ENCODE data around the gene MTX3. TPM values are rescaled to one million over a fixed set of nuclear protein-coding genes. Genes with fewer than 3 reads are reported as not detected.
A peak's percentile ranks its signal among the peaks of the same experiment; 100 is the strongest.

The MTX3 gene, protein sequence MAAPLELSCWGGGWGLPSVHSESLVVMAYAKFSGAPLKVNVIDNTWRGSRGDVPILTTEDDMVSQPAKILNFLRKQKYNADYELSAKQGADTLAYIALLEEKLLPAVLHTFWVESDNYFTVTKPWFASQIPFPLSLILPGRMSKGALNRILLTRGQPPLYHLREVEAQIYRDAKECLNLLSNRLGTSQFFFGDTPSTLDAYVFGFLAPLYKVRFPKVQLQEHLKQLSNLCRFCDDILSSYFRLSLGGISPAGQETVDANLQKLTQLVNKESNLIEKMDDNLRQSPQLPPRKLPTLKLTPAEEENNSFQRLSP
- total RNA-seq = 10 to 100 TPM; 17.4 to 22.6 (median 20.0) TPM

DNA sequence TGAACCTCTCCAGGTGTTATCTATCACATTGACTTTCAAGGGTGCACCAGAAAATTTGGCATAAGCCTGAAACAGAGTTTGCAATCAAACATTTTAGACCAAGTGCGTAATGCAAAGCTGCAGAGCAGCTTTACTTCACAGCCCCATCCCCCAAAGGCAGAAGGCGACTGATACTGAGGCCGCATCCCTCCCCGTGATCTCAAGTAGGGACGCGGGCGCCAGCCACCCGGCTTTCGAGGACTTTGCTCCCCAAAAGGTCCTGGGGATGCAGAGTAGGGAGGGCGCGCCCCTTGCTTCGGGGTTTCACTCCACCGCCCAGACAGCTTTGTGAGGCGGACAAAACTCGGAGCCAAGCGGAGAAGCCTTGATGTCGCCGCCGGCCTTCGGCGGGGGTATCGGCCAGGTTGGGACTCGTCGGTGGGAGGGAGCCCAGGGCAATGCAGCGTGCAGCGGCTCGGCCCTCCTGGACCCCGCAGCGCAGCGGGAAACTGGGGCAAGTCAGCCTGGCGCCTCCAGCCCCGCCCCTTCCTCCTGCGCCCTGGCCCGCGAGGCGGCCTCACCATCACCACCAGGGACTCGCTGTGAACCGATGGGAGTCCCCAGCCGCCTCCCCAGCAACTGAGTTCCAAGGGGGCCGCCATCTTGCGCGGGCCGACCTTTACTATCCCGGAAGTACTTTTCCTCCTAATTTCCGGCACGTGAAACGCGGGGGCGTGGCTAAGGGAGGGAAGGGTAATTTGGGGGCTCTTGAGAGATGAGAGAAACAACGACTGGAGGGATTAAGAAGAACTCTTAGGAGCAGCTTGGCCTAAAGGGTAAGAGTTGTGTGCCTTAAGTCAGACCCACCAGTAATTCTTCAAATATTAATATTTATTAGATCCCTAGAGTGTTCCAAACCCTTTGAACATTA, at the start of gene MTX3:
Gene MTX3, minus strand, starts transcription at position 665 of the 910 bp plus-strand sequence. Its CDS starts 24 bp downstream, at position 641.
- peaks cover 0 to 33% of the 10 kb centered on the region in 2 donors for H3K36me3 ChIP-seq
- no peaks in the 10 kb centered on the region for H3K27me3 ChIP-seq
- H3K4me3 ChIP-seq = peak within 1 kb of the TSS; percentile 65 to 80
- TF ChIP-seq POLR2AphosphoS5 (IDR thresholded peaks at IDR 0.05) (peak; percentile 56), EP300 (IDR thresholded peaks at IDR 0.05) (no peak), POLR2A (IDR thresholded peaks at IDR 0.05) (peak; percentile 25 to 36)
- peaks cover 0 to 19% (median 10%) of the 10 kb centered on the region in 3 donors for H3K4me1 ChIP-seq
- no peaks in the 10 kb centered on the region for H3K9me3 ChIP-seq
- peak within 1 kb of the TSS; percentile 3 to 85 (median 82) for H3K27ac ChIP-seq
- WGBS, 2 donors (ENCODE audit: low coverage in 1 of 2) = 1 to 11% methylated on average over 2 to 19 of the region's 50 CpGs
- peak; percentile 89 for ATAC-seq

DNA sequence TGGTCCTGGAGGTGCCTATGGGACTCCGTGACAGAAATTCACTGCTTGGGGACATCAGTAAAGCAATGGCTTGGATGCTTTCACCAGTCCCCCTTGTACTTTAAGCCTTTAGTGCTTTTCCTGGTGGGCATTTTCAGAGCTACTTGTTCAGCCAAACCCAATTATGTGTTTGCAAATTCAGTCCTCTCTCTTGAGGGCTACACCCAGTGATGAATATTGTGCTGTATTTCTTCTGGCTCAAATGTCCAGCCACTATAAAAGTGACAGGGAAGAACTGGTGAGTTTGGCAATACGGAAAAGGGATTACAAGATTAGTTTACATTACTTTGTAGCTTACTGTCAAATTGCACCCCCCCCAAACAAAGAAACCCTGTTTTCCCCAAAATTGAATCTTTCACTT, 48.6 kb upstream of the MTX3 start:
- Histone ChIP-seq H3K4me1 (peaks cover 0 to 10% (median 0%) of the 10 kb centered on the region in 3 donors), H3K36me3 (no peaks in the 10 kb centered on the region), H3K9me3 (no peaks in the 10 kb centered on the region), H3K4me3 (no peak overlapping the region), H3K27ac (no peak overlapping the region), H3K27me3 (peaks cover 27% of the 10 kb centered on the region)
- WGBS, 2 donors (ENCODE audit: low coverage in 1 of 2) = 63 to 67% methylated on average over 1 to 2 of the region's 2 CpGs
- no peak for ATAC-seq
- TF ChIP-seq, protein P1, sequence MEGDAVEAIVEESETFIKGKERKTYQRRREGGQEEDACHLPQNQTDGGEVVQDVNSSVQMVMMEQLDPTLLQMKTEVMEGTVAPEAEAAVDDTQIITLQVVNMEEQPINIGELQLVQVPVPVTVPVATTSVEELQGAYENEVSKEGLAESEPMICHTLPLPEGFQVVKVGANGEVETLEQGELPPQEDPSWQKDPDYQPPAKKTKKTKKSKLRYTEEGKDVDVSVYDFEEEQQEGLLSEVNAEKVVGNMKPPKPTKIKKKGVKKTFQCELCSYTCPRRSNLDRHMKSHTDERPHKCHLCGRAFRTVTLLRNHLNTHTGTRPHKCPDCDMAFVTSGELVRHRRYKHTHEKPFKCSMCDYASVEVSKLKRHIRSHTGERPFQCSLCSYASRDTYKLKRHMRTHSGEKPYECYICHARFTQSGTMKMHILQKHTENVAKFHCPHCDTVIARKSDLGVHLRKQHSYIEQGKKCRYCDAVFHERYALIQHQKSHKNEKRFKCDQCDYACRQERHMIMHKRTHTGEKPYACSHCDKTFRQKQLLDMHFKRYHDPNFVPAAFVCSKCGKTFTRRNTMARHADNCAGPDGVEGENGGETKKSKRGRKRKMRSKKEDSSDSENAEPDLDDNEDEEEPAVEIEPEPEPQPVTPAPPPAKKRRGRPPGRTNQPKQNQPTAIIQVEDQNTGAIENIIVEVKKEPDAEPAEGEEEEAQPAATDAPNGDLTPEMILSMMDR (IDR thresholded peaks at IDR 0.05) = no peak
- TF ChIP-seq POLR2A (IDR thresholded peaks at IDR 0.05) = no peak
- TF ChIP-seq POLR2AphosphoS5 (IDR thresholded peaks at IDR 0.05) = no peak
- no peak for TF ChIP-seq EP300 (IDR thresholded peaks at IDR 0.05)

DNA sequence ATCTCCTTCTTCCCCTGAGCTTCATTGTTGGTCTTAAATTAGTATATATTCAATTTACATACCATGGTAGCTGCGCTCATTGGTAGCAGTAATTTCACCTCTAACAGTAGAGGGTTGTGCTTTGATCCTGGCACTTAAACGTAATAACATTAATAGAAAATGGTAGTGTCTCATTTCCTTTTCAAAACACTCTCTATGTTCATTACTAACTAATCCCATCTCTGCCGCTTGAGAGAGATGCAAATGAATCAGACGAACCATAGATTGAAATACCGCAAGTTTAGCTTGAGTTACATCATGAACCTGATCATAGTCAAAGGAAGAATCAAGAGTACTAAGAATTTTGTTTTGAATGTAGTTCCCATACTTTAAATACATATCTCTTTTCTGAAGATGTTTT, 46.3 kb upstream of the MTX3 start:
- no peak for TF ChIP-seq POLR2AphosphoS5 (IDR thresholded peaks at IDR 0.05)
- TF ChIP-seq EP300 (IDR thresholded peaks at IDR 0.05) = no peak
- no peak for ATAC-seq
- Histone ChIP-seq H3K27ac (no peak overlapping the region), H3K4me1 (peaks cover 0 to 11% (median 0%) of the 10 kb centered on the region in 3 donors), H3K9me3 (no peaks in the 10 kb centered on the region), H3K27me3 (peaks cover 47% of the 10 kb centered on the region), H3K4me3 (no peak overlapping the region), H3K36me3 (no peaks in the 10 kb centered on the region)
- 85 to 95% methylated on average over 4 to 5 of the region's 5 CpGs for WGBS, 2 donors (ENCODE audit: low coverage in 1 of 2)

DNA sequence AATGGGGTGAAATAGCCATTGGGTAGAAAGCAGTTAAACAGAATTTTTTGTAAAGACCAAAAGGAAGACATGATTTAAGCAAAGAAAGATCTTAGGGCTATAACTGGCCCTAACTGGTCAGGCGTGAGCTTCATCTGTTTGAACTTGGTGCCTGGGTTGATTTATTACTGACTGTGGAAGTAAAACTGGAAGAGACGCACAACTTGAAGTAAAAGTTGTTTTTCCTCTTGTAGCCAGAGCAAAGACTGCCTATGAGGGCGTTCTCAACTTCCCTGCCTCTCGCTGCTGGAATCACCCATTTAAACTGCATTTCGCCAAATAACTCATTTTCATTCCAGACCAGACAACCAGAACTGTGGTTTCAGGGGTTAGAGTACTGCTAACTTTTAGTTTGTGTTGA, 45.6 kb upstream of the MTX3 start:
- H3K9me3 ChIP-seq = no peaks in the 10 kb centered on the region
- no peaks in the 10 kb centered on the region for H3K36me3 ChIP-seq
- TF ChIP-seq, protein P1 (IDR thresholded peaks at IDR 0.05) = no peak
- TF ChIP-seq EP300 (IDR thresholded peaks at IDR 0.05) (no peak), POLR2AphosphoS5 (IDR thresholded peaks at IDR 0.05) (no peak), POLR2A (IDR thresholded peaks at IDR 0.05) (no peak)
- H3K27ac ChIP-seq = no peak overlapping the region
- no peak overlapping the region for H3K4me3 ChIP-seq
- ATAC-seq = no peak
- H3K4me1 ChIP-seq = peaks cover 0 to 11% (median 0%) of the 10 kb centered on the region in 3 donors
- H3K27me3 ChIP-seq = peaks cover 49% of the 10 kb centered on the region
- 86 to 88% methylated on average over 3 to 5 of the region's 5 CpGs for WGBS, 2 donors (ENCODE audit: low coverage in 1 of 2)

DNA sequence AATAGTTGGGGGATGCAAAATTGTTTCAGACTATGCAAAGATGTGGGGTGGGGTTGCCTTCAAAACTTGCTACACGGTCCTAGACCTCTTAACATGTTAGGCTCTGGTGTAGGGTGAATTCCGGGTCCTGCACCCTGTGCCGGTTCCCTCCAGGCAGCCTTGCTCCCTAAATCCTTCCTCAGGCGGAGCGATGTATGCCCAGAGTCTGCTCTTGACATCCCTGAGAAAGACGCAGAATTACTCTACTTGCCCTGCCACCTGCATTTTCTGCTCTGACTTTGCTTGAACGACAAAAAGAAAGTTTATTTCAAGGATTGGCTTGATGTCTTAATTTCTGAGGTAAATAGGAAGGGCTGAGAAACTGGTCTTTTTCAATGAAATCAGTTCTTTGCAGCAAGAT, 44.8 kb upstream of the MTX3 start:
- peaks cover 0 to 11% (median 0%) of the 10 kb centered on the region in 3 donors for H3K4me1 ChIP-seq
- TF ChIP-seq, protein P1 (IDR thresholded peaks at IDR 0.05) = no peak
- TF ChIP-seq POLR2A (IDR thresholded peaks at IDR 0.05) = no peak
- no peak for TF ChIP-seq EP300 (IDR thresholded peaks at IDR 0.05)
- no peak for TF ChIP-seq POLR2AphosphoS5 (IDR thresholded peaks at IDR 0.05)
- H3K9me3 ChIP-seq = no peaks in the 10 kb centered on the region
- H3K4me3 ChIP-seq = peak overlapping the region in 1 of 2 donors; percentile 46
- no peaks in the 10 kb centered on the region for H3K36me3 ChIP-seq
- 71 to 86% methylated on average over 3 to 6 of the region's 7 CpGs for WGBS, 2 donors (ENCODE audit: low coverage in 1 of 2)
- H3K27me3 ChIP-seq = peaks cover 55% of the 10 kb centered on the region
- ATAC-seq = no peak
- H3K27ac ChIP-seq = no peak overlapping the region

Measured in gastroesophageal sphincter (tissue), 4 donors.